Fibroblast of peridontal ligament (primary cell): Measurements from ENCODE around the gene C1QL1.

ENCODE experiments used
- DNase-seq: peaks from one replicate; pipeline ENCODE4 v3.0.0-alpha.2; 2010; ENCODE audit errors: extremely low read depth

C1QL1 gene

GRCh38 chr17:44968225-44969143, at the start of gene C1QL1:
Gene C1QL1 (minus strand): TSS chr17:44968303. CDS start chr17:44968048, 255 bp downstream.
- DNase-seq, result peak; percentile 70

DNA sequence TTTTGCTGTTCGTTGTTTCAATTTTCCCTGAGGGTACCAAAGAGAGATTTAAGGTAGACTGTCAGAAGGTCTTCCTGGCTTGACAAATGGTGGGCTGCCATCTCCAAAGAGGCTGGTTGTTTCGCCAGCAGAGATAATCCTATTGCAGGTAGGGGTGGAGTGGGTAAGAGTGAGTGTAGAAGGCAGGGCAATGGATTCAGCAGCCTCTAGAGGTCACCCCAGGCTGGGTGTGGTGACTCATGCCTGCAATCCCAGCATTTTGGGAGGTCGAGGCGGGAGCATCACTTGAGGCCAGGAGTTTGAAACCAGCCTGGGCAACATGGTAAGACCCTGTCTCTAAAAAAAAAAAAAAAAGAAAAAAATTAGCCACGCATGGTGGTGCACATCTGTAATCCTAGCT, 48.7 kb upstream of the C1QL1 start:
- no peak for DNase-seq

DNA sequence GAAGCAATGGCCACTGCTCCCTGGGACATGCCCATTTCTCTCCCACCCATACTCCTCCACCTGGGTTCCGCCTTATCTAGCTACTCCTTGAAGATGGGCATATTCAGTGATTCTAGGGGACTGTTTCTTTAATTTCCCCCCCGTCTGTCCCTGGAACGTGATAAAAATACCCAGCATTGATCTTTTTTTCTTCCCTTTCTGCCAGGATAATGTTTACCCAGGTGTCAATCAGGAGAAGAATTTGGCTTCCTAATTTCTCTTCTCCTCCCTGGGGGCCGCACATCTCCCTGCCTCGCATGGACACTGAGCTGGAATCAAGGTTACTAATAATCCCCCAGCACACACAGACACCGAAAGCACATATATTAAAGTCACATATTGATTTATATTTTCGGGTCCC, 48.1 kb upstream of the C1QL1 start:
- no peak for DNase-seq

GRCh38 chr17:45013021-45013997, 45.2 kb upstream of the C1QL1 start:
- peak; percentile 16 for DNase-seq

- DNase-seq, result no peak
These were observed 43.7 kb upstream of the C1QL1 start for GRCh38 chr17:45011767-45012166.

- DNase-seq, result no peak
These were observed 41.8 kb upstream of the C1QL1 start for GRCh38 chr17:45009676-45010467.

DNA sequence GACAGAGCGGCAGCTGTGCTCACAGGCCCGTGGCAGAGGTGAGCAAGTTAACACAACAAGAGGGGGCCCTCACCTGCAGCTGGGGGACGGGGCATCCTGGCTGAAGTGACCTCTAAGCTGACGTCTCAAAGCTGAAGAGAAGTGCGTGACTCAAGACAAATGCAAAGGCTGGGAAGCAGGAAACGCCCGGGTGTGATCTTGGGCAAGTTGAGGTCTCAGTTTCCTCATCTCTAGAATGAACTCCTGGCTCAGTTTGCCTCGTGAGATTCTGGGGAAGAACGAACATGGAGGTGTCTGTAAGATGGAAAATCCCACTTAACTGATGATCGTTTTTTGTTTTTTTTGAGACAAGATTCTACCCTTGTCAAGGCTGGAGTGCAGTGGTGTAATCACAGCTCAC, 40.1 kb upstream of the C1QL1 start:
- no peak for DNase-seq

GRCh38 chr17:45006927-45007461, 38.9 kb upstream of the C1QL1 start:
- no peak for DNase-seq

GRCh38 chr17:45005700-45006099, 37.6 kb upstream of the C1QL1 start:
- no peak for DNase-seq

DNA sequence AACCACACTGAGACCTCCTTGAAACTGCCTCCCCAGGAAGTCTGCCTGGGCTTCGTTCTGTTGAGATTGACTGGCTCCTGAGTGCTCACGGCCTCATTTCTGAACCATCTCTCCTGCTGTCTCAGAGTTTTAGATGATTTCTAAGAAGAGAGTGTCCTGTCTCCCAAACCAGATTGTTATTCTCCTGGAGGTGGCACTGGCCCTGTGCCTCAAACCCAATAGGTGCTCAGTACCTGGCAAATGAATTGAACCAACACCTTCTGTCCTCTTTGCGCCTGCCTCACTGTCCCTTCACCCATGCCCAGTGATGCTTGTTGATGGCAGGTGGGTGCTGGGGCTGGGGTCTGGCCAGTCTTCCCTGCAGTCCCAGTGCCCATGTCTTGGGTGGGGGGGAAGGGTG, 36.3 kb upstream of the C1QL1 start:
- DNase-seq, result no peak

- no peak for DNase-seq
These were observed 35.8 kb upstream of the C1QL1 start for GRCh38 chr17:45003877-45004276.

DNA sequence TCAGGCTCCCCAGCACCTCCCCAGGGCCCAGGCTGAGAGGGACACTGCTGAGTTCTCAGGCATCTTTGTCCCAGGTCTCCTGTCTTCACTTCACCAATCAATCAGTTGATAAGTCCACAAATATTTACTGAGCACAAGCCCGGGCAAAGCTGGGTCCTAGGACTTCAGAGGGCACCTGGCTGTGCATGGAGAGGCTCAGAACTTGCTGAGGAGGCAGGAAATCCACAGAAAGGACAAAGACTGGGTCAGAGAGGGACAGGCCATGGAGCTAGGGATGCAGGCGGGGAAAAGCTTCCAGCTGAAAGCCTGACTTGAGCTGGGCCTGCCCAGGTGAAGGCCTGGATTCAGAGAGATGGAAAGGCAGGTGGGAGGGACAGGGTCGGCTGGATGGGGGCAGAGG, 33.2 kb upstream of the C1QL1 start:
- no peak for DNase-seq

GRCh38 chr17:44999433-44999832, 31.3 kb upstream of the C1QL1 start:
- no peak for DNase-seq

DNA sequence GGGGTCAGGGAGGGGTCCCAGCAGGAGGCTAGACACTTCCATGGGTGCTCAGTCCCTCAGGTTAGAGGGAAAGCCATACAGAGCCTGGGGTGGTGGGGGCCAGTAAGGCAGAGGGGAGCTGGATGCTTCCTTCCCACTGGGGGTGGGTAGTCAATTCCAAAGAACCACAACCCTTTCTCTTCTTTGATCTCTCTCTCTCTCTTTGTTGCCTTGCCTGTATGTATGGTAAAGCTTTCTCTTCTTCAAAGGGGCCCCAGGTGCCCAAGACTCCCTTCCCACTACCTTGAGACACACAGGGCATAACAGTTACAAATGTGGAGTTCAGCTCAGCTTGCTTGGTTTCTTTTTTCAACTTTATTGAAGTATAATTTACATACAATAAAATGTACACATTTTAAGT, 30.5 kb upstream of the C1QL1 start:
- DNase-seq, result no peak

GRCh38 chr17:44997733-44998520, 29.8 kb upstream of the C1QL1 start:
- no peak for DNase-seq

- DNase-seq, result no peak
These were observed 28.2 kb upstream of the C1QL1 start for GRCh38 chr17:44996304-44996703.

GRCh38 chr17:44995436-44996001, 27.4 kb upstream of the C1QL1 start:
- no peak for DNase-seq

DNA sequence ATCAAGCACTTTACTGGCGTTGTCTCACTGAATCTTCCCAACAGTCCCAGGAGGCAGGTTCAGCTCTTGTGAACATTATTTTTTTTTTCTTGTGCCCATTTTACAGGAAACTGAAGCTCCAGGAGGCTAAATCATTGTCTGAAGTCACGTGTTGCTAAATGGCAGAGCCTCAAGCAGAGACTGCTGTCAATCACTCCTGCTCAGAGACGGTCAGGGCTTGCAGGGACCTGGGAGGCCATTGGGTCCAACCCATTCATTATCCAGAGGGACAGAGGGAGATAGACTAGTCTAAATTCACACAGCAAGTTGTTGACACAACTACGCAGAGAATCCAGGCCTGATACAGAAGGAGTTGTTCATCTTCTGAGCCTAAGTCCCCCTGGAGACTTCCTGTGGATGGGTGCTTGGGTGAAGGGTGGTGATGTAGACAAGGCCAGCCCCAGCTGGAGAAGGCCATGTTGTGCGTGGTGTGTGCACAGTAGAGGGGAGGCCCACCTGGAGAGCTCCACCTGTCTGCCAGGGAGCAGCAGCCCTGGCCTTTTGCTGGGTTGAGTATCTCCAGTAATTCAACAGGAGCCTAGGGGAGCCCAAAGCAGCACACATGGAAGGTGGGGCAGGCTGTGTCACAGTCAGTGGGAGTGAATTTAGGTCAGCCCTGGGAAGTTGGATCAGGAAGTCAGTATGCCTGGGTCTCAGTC, 24.3 kb upstream of the C1QL1 start:
- DNase-seq, result no peak

- DNase-seq, result no peak
These were observed 22.9 kb upstream of the C1QL1 start for GRCh38 chr17:44990994-44991393.
